ENCODE data around the gene RRM1. TPM values are rescaled to one million over a fixed set of nuclear protein-coding genes. Genes with fewer than 3 reads are reported as not detected.

Gene RRM1
- total RNA-seq, result 22.9 and 108 TPM in 2 replicates

DNA sequence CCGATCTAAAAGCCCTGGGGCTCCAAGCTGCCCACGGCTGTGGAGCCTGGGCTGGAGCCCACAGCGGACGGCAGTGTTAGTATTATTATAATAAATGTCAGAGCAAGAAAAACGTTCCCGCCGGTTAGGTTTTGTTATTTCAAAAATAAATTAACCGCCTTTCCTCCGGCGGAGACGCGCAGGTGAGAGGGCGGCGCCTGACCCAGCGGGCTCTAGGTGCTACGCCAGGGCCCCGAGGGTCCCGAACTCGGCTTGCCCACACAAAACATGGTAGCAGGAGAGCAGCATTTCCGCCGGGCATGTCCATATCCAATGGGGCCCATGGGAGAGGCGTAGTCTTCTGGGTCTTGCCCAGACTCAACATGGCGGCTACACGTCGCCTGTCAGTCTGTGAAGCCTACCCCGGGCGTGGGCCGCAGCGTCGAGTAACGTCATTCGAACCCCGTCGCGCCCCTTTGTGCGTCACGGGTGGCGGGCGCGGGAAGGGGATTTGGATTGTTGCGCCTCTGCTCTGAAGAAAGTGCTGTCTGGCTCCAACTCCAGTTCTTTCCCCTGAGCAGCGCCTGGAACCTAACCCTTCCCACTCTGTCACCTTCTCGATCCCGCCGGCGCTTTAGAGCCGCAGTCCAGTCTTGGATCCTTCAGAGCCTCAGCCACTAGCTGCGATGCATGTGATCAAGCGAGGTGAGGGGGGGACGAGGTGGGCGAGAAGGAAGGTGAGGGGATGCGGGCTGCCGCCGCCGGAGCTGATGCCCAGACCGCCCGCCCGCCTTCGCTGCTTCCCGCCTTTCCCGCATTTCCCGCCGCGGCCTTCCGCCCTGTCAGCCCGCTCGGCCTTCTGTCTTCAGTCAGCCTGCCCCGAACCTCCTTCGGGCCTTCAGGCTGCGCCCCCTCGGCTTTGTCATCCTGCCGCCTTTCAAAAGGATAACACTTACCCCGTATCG is at the start of gene RRM1:
TSS of gene RRM1 (plus strand) at position 452 of the 944 bp plus-strand sequence. CDS start at position 666, 214 bp downstream.

Other genes starting within 250 kb of the RRM1 start
- gene STIM1, start 239.1 kb upstream of the RRM1 start, total RNA-seq, result 18.7 and 20.2 TPM in 2 replicates

All from mesangial cell (primary cell).